Measurements from ENCODE around the gene WASL. TPM values are rescaled to one million over a fixed set of nuclear protein-coding genes. Genes with fewer than 3 reads are reported as not detected.
"Not testable (repeated sequence)": the region's sequence is repeated elsewhere in the genome, so short reads cannot be mapped to it uniquely, and the experiment has no call there.

The WASL gene
- 10 to 100 TPM; 29.3 to 40.0 (median 29.7) TPM for total RNA-seq

GRCh38 chr7:123748734-123749536, at the start of gene WASL:
WASL (minus strand) TSS chr7:123749003; CDS start chr7:123748734, 269 bp downstream.
- TF ChIP-seq CTCF (IDR thresholded peaks at IDR 0.05) (peak in 1 of 2 donors; percentile 8), POLR2AphosphoS5 (IDR thresholded peaks at IDR 0.05) (peak in 2 of 3 donors; percentile 51 to 60), POLR2A (IDR thresholded peaks at IDR 0.05) (peak in 1 of 2 donors; percentile 92), EP300 (IDR thresholded peaks at IDR 0.05) (no peak)

GRCh38 chr7:123797673-123798531, 49.1 kb upstream of the WASL start:
- H3K27ac ChIP-seq: no peak overlapping the region
- no peak for TF ChIP-seq POLR2A (IDR thresholded peaks at IDR 0.05)
- no peak for TF ChIP-seq POLR2AphosphoS5 (IDR thresholded peaks at IDR 0.05)
- TF ChIP-seq CTCF (IDR thresholded peaks at IDR 0.05): no peak
- TF ChIP-seq EP300 (IDR thresholded peaks at IDR 0.05): no peak
- H3K9me3 ChIP-seq: no peaks in the 10 kb centered on the region
- no peaks in the 10 kb centered on the region for H3K36me3 ChIP-seq
- DNase-seq (ENCODE audit: low spot score in 2 of 2): no peak
- H3K27me3 ChIP-seq: no peaks in the 10 kb centered on the region
- H3K4me3 ChIP-seq: no peak overlapping the region
- H3K4me1 ChIP-seq: no peaks in the 10 kb centered on the region
- WGBS: 50% methylated on average over 2 of the region's 2 CpGs

More at GRCh38 chr7:123748734-123749536, at the start of gene WASL:
- Histone ChIP-seq H3K9me3 (no peaks in the 10 kb centered on the region), H3K27ac (peak within 1 kb of the TSS; percentile 98), H3K27me3 (no peaks in the 10 kb centered on the region), H3K4me3 (peak within 1 kb of the TSS; percentile 79), H3K36me3 (no peaks in the 10 kb centered on the region), H3K4me1 (peaks cover 64% of the 10 kb centered on the region)
- 0% methylated on average over 33 of the region's 93 CpGs for WGBS
- peak; percentile 93 for DNase-seq (ENCODE audit: low spot score in 2 of 2)

GRCh38 chr7:123796568-123796967, 47.8 kb upstream of the WASL start:
- no peaks in the 10 kb centered on the region for H3K4me1 ChIP-seq
- WGBS: 92% methylated on average over 1 of the region's 1 CpG
- no peak for DNase-seq (ENCODE audit: low spot score in 2 of 2)
- H3K9me3 ChIP-seq: no peaks in the 10 kb centered on the region
- H3K4me3 ChIP-seq: no peak overlapping the region
- TF ChIP-seq POLR2A (IDR thresholded peaks at IDR 0.05) (no peak), POLR2AphosphoS5 (IDR thresholded peaks at IDR 0.05) (no peak), EP300 (IDR thresholded peaks at IDR 0.05) (no peak), CTCF (IDR thresholded peaks at IDR 0.05) (no peak)
- no peaks in the 10 kb centered on the region for H3K36me3 ChIP-seq
- H3K27ac ChIP-seq: no peak overlapping the region
- no peaks in the 10 kb centered on the region for H3K27me3 ChIP-seq

- H3K4me3 ChIP-seq: no peak overlapping the region
- no peaks in the 10 kb centered on the region for H3K4me1 ChIP-seq
- no peaks in the 10 kb centered on the region for H3K27me3 ChIP-seq
- no peak for DNase-seq (ENCODE audit: low spot score in 2 of 2)
- 80% methylated on average over 1 of the region's 1 CpG for WGBS
- H3K27ac ChIP-seq: no peak overlapping the region
- no peaks in the 10 kb centered on the region for H3K36me3 ChIP-seq
- TF ChIP-seq EP300 (IDR thresholded peaks at IDR 0.05): no peak
- TF ChIP-seq POLR2A (IDR thresholded peaks at IDR 0.05): no peak
- no peak for TF ChIP-seq POLR2AphosphoS5 (IDR thresholded peaks at IDR 0.05)
- TF ChIP-seq CTCF (IDR thresholded peaks at IDR 0.05): no peak
- no peaks in the 10 kb centered on the region for H3K9me3 ChIP-seq
Measured at GRCh38 chr7:123795917-123796316, 47.1 kb upstream of the WASL start.

- DNase-seq (ENCODE audit: low spot score in 2 of 2); H3K27me3 ChIP-seq; H3K4me1 ChIP-seq; H3K9me3 ChIP-seq; H3K36me3 ChIP-seq; H3K27ac ChIP-seq; H3K4me3 ChIP-seq: not testable (repeated sequence)
- WGBS: 95% methylated on average over 1 of the region's 1 CpG
Measured at GRCh38 chr7:123795116-123795515, 46.3 kb upstream of the WASL start.
